Measurements from ENCODE around the gene ST8SIA6.

DNA sequence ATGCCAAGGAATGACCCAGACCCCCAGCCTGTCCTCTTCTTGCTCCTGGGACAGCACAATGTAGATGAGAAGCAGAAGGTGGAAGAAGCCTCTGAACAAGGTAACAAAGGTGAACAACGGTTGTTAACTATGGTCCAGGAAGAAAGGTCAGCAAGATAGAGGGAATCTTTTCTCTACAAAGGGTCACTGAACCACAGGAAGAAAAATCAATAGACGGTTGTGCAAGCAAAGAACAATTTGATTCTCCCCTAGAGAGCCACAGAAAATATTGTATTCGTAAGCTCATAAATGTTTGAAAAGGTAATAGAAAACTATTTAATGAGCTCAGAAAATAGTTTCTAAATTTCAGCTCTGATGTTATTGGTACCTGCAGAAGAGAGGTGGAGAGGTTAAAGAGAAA, 111.3 kb downstream of the ST8SIA6 start:
- TF ChIP-seq ZSCAN16 (tag by site-specific recombination; IDR thresholded peaks at IDR 0.05): no peak
- no peak for TF ChIP-seq ZNF24 (tag by site-specific recombination; IDR thresholded peaks at IDR 0.05)
- TF ChIP-seq CTCF (tag by site-specific recombination; IDR thresholded peaks at IDR 0.05): no peak

Data from HEK293 (cell line).